Mesothelial cell of epicardium (in vitro differentiated cells): ENCODE data around the gene SYCP1. TPM values are rescaled to one million over a fixed set of nuclear protein-coding genes. Genes with fewer than 3 reads are reported as not detected.
"Not testable (repeated sequence)": the region's sequence is repeated elsewhere in the genome, so short reads cannot be mapped to it uniquely, and the experiment has no call there.

ENCODE experiments used
- DNase-seq, 2 experiments: peaks; one replicate each; pipeline ENCODE4 v3.0.0; 2021; ENCODE audit warnings: low spot score in 2 of 2; ENCODE audit not compliant: unreplicated experiment in 2 of 2
- H3K27ac Mint-ChIP-seq: 2 replicates; pipeline ENCODE4 v1.8.0; 2021; ENCODE audit warnings: mixed read lengths
- H3K27me3 Mint-ChIP-seq: 2 replicates; pipeline ENCODE4 v1.8.0; 2021; ENCODE audit warnings: low read depth, mixed read lengths
- H3K36me3 Mint-ChIP-seq: 2 replicates; pipeline ENCODE4 v1.8.0; 2021; ENCODE audit warnings: mixed read lengths
- H3K4me1 Mint-ChIP-seq: 2 replicates; pipeline ENCODE4 v1.8.0; 2021; ENCODE audit warnings: mixed read lengths
- H3K4me3 Mint-ChIP-seq: 2 replicates; pipeline ENCODE4 v1.8.0; 2021; ENCODE audit warnings: mild to moderate bottlenecking, moderate library complexity, mixed read lengths
- H3K9me3 Mint-ChIP-seq: 2 replicates; pipeline ENCODE4 v1.8.0; 2021; ENCODE audit warnings: mixed read lengths
- CTCF ChIP-seq: fragments of 200-600 bp; sonication (generic); IDR thresholded peaks from one replicate; pipeline ENCODE4 v1.5.0; 2021; ENCODE audit warnings: antibody characterized with exemption; ENCODE audit not compliant: unreplicated experiment
- total RNA-seq: library from RNA; stranded (reverse); gene quantifications from 3 replicates; pipeline ENCODE4 v1.2.1, GENCODE V29; 2021

The SYCP1 gene
- total RNA-seq, 1 donor from 2014 or later: not detected

- Mint-ChIP-seq H3K9me3 (no peaks in the 10 kb centered on the region), H3K27me3 (peaks cover 29% of the 10 kb centered on the region), H3K4me3 (no peak overlapping the region), H3K4me1 (no peaks in the 10 kb centered on the region), H3K36me3 (no peaks in the 10 kb centered on the region), H3K27ac (no peak overlapping the region)
- no peak for DNase-seq
- TF ChIP-seq CTCF: no peak
These were observed 151.5 kb downstream of the SYCP1 start for GRCh38 chr1:115006191-115006590.

DNA sequence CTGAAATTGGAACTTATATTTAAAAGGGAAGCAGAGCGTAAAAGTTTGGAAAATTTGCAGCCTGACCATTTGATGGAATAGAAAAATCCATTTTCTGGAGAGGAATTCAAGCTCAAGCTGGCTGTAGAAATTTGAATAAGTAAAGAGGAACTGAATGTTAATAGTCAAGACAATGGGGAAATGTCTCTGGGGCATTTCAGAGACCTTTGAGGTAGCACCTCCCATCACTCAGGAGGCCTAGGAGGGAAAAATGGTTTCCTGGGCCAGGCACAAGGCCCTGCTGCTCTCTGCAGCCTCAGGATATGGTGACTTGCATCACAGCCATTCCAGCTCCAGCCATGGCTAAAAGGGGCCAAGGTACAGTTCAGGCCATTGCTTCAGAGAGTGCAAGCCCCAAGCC, 157.3 kb downstream of the SYCP1 start:
- TF ChIP-seq CTCF: no peak
- no peaks in the 10 kb centered on the region for H3K36me3 Mint-ChIP-seq
- peaks cover 3% of the 10 kb centered on the region for H3K9me3 Mint-ChIP-seq
- no peak for DNase-seq
- no peaks in the 10 kb centered on the region for H3K4me1 Mint-ChIP-seq
- peaks cover 20% of the 10 kb centered on the region for H3K27me3 Mint-ChIP-seq
- no peak overlapping the region for H3K4me3 Mint-ChIP-seq
- H3K27ac Mint-ChIP-seq: no peak overlapping the region

DNA sequence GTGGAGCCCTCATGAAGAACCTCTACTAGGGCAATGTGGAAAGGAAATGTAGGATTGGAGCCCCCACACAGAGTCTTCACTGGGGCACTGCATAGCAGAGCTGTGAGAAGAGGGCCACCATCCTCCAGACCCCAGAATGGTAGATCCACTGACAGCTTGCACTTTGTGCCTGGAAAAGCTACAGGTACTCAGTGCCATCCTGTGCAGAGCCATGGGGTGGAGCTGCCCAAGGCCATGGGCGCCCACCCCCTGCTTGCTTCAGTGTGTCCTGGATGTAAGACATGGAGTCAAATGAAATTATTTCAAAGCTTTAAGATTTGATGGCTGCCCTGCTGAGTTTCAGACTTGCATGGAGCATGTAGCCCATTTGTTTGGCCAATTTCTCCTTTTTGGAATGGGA, 157.8 kb downstream of the SYCP1 start:
- no peak for TF ChIP-seq CTCF
- no peak for DNase-seq
- Mint-ChIP-seq H3K4me3 (no peak overlapping the region), H3K4me1 (no peaks in the 10 kb centered on the region), H3K36me3 (no peaks in the 10 kb centered on the region), H3K9me3 (peaks cover 3% of the 10 kb centered on the region), H3K27ac (no peak overlapping the region), H3K27me3 (peaks cover 17% of the 10 kb centered on the region)

GRCh38 chr1:115013792-115014191, 159.1 kb downstream of the SYCP1 start:
- H3K4me1 Mint-ChIP-seq: no peaks in the 10 kb centered on the region
- no peak overlapping the region for H3K27ac Mint-ChIP-seq
- no peak for TF ChIP-seq CTCF
- no peak overlapping the region for H3K4me3 Mint-ChIP-seq
- H3K36me3 Mint-ChIP-seq: no peaks in the 10 kb centered on the region
- peaks cover 14% of the 10 kb centered on the region for H3K27me3 Mint-ChIP-seq
- DNase-seq: no peak
- peaks cover 8% of the 10 kb centered on the region for H3K9me3 Mint-ChIP-seq

GRCh38 chr1:115019549-115019948, 164.9 kb downstream of the SYCP1 start:
- not testable (repeated sequence) for DNase-seq, H3K9me3 Mint-ChIP-seq, H3K27ac Mint-ChIP-seq, H3K4me1 Mint-ChIP-seq, H3K4me3 Mint-ChIP-seq, H3K36me3 Mint-ChIP-seq
- peaks cover 18% of the 10 kb centered on the region for H3K27me3 Mint-ChIP-seq

DNA sequence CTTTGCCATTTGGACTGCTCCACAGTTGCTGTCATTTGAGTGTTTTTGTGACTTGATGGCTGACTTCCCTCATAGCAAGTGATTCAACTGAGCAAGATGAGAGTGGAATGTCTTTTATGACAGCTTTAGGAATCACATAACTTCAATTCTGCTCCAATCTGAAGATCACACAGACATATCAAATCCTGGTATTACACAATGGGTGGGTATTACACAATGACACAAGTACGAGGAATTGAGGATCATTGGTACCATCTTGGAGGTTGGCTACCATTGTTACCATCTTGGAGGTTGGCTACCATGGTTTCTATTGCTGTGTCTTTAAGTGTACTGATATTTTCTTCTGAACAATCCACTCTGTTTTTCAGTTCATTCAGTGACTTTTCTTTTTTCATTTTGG, 166.5 kb downstream of the SYCP1 start:
- H3K36me3 Mint-ChIP-seq: no peaks in the 10 kb centered on the region
- peaks cover 6% of the 10 kb centered on the region for H3K9me3 Mint-ChIP-seq
- no peak overlapping the region for H3K4me3 Mint-ChIP-seq
- H3K27ac Mint-ChIP-seq: no peak overlapping the region
- no peak for TF ChIP-seq CTCF
- H3K27me3 Mint-ChIP-seq: peaks cover 18% of the 10 kb centered on the region
- no peak for DNase-seq
- no peaks in the 10 kb centered on the region for H3K4me1 Mint-ChIP-seq
